VCaP (cell line): ENCODE data around the gene TTC5.

Experiments used
- H3K27ac ChIP-seq: fragments of 450-650 bp; 2 replicates; pipeline ENCODE4 v1.5.1; 2017
- CTCF ChIP-seq: fragments of 450-650 bp; conservative IDR thresholded peaks from 2 replicates; pipeline ENCODE4 v1.5.1; 2017; ENCODE audit warnings: mild to moderate bottlenecking, moderate library complexity

The TTC5 gene

GRCh38 chr14:20331053-20331613 lies 25.4 kb upstream of the TTC5 start:
- peak overlapping the region; percentile 20; the same call in 1 of the 2 replicates for H3K27ac ChIP-seq
- TF ChIP-seq CTCF: no peak

- H3K27ac ChIP-seq: no peak overlapping the region; the same call in 1 of the 2 replicates
- no peak for TF ChIP-seq CTCF
These were observed 23.6 kb upstream of the TTC5 start for GRCh38 chr14:20329355-20329754.

- H3K27ac ChIP-seq: no peak overlapping the region; the same call in 1 of the 2 replicates
- TF ChIP-seq CTCF: no peak
These were observed 23.0 kb upstream of the TTC5 start for GRCh38 chr14:20328705-20329104.

- 0 out of 2 replicates have a peak overlapping the region, but pooled peaks have one; percentile 10 for H3K27ac ChIP-seq
- TF ChIP-seq CTCF: peak; percentile 81
These were observed 21.5 kb upstream of the TTC5 start for GRCh38 chr14:20327005-20327869.

GRCh38 chr14:20317720-20318119 lies 12.0 kb upstream of the TTC5 start:
- TF ChIP-seq CTCF: no peak
- H3K27ac ChIP-seq: no peak overlapping the region

GRCh38 chr14:20314026-20314425 lies 8.3 kb upstream of the TTC5 start:
- TF ChIP-seq CTCF: no peak

GRCh38 chr14:20306079-20306423 lies 300 bp upstream of the TTC5 start:
- peak overlapping the region; percentile 62; the same call in 1 of the 2 replicates for H3K27ac ChIP-seq
- TF ChIP-seq CTCF: peak; percentile 55

More at GRCh38 chr14:20314026-20314425, 8.3 kb upstream of the TTC5 start:
- no peak overlapping the region for H3K27ac ChIP-seq
